GM10248 (cell line): Measurements from ENCODE around the gene PPP1R13B.

Source experiments
- CTCF ChIA-PET: fragments of 300-600 bp; sonication (Branson Sonifier 250); formaldehyde crosslinking; extraction: SDS; loops from one replicate; lab custom pipeline; 2021; ENCODE audit warnings: antibody characterized with exemption; lab: Yijun Ruan, JAX
- POLR2A ChIA-PET: fragments of 350-650 bp; sonication (Branson Sonifier 250); formaldehyde crosslinking; extraction: SDS; loops from one replicate; lab custom pipeline; 2020; ENCODE audit warnings: antibody characterized with exemption; lab: Yijun Ruan, JAX
- DNase-seq: peaks from one replicate; pipeline ENCODE4 v3.0.0; 2012; ENCODE audit errors: extremely low spot score
- TF ChIP-seq, protein P1 (sequence below): IDR thresholded peaks from 2 replicates; pipeline ENCODE4 v1.5.1; 2012; ENCODE audit warnings: mild to moderate bottlenecking, low read depth; ENCODE audit errors: extremely low read depth, missing control alignments, control extremely low read depth

PPP1R13B gene

DNA sequence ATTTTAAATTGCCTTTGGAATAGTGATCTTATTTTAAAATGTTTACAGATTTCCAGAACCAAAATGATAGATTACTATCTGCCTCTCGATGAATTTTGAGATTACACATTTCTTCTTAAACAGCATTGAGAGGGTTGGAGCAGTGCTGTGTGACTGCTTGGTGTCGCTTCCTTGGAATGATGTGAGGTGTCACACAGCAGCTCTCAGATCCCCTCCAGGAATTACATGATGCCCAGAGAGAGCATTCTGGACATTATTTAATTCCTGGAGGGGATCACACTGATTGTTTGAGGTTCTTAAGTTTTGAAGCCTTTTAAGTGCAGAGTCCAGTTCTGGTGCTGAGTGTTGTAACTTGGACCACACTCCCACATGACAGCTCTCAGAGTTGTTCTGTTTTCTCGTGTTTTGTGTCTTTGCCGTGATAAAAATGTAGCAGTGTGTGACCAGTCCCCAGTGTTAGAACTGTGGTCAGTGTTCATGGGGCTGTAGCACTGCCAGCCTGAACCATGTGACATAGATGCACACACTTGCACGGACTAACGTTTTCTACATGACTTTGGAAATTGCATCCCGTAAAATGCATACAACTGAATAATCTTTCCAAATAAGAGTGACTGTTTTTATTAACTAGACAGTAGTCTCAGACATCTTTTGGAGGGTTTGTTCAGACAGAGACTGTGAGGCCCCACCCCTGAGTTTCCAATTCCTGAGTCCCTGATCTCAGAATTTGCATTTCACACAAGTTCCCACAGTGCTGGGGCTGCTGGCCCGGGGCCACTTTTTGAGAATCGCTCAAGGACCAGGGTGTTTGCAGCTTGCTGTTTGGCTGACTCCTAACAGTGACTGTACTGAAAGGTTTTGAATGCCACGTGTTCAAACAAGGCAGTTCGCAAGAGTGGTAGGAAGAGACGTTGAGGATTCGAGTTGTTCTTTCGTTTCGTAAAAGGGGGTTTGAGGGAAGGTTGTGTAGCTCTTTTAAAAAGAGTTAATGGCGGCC lies 158.2 kb downstream of the PPP1R13B start:
- CTCF ChIA-PET = interaction anchor here (0.7 to 1.9 kb wide), 3 partner anchors 9 to 16 kb away, joined by 3 to 5 read pairs (median 4); no protein-coding TSS in a partner anchor
- POLR2A ChIA-PET = interaction anchor here (0.5 kb wide), 1 partner anchor 174 kb away, joined by 3 read pairs; no protein-coding TSS in a partner anchor
- TF ChIP-seq, protein P1, sequence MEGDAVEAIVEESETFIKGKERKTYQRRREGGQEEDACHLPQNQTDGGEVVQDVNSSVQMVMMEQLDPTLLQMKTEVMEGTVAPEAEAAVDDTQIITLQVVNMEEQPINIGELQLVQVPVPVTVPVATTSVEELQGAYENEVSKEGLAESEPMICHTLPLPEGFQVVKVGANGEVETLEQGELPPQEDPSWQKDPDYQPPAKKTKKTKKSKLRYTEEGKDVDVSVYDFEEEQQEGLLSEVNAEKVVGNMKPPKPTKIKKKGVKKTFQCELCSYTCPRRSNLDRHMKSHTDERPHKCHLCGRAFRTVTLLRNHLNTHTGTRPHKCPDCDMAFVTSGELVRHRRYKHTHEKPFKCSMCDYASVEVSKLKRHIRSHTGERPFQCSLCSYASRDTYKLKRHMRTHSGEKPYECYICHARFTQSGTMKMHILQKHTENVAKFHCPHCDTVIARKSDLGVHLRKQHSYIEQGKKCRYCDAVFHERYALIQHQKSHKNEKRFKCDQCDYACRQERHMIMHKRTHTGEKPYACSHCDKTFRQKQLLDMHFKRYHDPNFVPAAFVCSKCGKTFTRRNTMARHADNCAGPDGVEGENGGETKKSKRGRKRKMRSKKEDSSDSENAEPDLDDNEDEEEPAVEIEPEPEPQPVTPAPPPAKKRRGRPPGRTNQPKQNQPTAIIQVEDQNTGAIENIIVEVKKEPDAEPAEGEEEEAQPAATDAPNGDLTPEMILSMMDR = no peak
- DNase-seq = peak; percentile 71

DNA sequence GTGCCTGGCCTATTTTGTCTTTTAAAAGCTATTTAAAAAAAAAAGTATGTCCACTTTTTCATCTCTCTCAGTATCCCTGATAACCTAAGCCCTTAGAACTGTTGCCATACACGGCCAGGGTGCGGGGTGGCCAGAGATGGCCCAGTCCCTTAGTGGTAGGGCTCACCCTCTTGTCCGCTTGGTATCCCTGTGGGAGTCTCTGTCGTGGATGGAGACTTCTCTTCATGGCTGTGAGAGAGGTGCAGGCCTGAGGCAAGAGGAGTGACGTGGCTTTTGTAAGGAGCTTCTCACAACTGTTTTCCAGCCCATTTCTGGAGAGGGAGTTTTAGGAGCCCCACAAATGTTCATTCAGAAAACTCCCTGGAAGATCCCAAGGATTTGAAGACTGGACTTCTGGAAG lies 158.9 kb downstream of the PPP1R13B start:
- DNase-seq = no peak
- POLR2A ChIA-PET = interaction anchor here (0.5 kb wide), 1 partner anchor 175 kb away, joined by 3 read pairs; no protein-coding TSS in a partner anchor
- TF ChIP-seq, protein P1 = no peak
- CTCF ChIA-PET = interaction anchor here (1.9 kb wide), 1 partner anchor 9 kb away, joined by 5 read pairs; no protein-coding TSS in a partner anchor

DNA sequence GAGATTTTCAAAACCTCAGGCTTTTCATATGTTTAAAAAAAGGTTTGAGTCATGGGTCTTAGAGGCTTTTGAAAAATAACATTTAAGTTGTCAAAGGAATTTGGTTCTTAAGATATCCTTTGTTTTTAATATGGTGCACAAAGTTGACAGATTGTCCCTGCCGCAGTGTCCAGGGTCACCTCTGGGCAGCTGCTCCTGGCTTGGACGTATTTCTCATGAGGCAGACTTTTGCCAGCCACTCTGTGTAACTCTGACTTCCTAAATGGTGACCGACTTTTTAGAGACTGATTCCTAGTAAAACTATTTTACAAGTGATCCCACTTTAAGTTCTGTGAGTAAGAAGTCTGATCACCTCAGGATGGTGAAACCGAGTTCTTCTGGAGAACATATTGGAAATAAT lies 159.7 kb downstream of the PPP1R13B start:
- ChIA-PET POLR2A (interaction anchor here (0.6 kb wide), 1 partner anchor 191 kb away, joined by 3 read pairs; no protein-coding TSS in a partner anchor), CTCF (interaction anchor here (1.7 to 1.9 kb wide), 2 partner anchors 8 to 20 kb away, joined by 3 to 5 read pairs; no protein-coding TSS in a partner anchor)
- TF ChIP-seq, protein P1 = no peak
- no peak for DNase-seq

DNA sequence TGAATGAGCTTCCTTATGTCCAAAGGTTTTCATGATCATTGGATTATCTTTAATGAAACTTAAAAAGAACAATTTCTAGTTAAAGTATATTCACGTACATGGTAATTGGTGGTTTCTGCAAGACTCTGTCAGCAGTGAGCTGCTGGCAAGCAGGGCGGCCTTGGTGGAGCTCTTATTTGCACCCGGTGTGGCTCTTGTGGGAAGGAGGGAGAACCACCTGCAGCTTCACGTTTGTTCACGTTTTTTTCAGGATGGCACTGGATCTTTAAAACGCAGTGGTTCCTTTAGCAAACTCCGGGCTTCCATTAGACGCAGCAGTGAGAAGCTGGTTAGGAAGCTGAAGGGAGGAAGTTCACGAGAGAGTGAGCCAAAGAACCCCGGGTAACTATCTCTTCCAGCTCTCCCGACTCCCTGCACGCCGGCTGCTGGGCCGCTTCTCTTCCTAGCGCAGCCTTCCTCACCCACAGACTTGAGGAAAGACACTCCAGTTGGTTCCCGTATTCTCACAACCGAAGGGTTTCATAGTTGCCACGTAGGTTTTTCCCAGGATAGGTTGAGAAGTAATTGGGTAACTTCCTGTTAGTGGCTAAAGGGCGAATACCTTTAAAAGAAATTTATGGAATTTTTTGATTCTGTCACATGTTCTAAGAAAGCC lies 160.4 kb downstream of the PPP1R13B start:
- no peak for DNase-seq
- TF ChIP-seq, protein P1 = no peak
- ChIA-PET POLR2A (interaction anchor here (0.6 kb wide), 1 partner anchor 191 kb away, joined by 3 read pairs; no protein-coding TSS in a partner anchor), CTCF (interaction anchor here (1.3 to 1.9 kb wide), 3 partner anchors 7 to 126 kb away, joined by 3 to 5 read pairs (median 4); no protein-coding TSS in a partner anchor)

DNA sequence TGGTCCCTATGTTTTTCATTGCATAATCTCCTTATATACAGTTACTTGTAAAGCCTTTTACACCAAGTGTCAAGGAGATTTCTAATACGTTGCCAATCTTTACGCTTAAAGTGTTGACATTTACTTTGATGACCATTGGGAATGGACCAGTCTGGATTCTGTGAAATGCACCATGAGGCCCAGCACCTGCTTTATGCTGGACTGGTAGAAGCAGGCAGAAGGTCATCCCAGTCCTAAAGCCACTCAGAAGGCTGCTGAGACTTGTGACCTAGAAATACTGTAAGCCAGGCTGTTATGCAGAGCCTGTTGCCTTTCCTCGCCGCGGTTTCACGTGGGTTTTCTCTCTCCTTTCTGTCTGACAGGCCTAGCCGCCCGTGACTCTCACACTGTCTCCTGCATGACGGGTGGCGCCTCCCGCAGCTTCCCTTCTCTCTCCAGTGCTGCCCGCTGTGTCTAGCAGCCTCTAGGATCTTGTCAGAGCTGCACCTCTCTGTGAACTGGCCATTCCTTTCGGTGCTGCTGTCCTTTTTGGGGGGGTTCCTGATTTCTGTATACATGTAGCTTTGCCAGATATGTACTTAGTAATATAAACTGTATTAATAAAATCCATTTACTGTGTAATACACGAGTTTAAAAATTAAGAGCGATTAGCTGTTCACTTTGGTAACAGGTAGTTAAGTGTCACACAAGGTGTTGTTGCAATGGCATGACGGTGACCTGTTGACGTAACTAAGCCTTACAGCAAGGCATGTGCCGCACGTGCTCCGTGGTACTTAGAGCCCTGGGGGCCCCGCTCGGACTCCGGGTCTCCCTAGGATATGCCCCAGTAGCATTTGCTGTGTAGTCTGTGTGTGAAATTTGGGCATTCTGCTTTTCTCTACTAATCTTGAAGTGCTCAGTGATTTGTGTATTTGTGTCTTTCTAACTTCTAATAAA lies 161.8 kb downstream of the PPP1R13B start:
- TF ChIP-seq, protein P1 = no peak
- POLR2A ChIA-PET = no interaction called here
- DNase-seq = no peak
- CTCF ChIA-PET = no interaction called here
